GM21526 (cell line): ENCODE data around the gene PCCB.
"Not testable (repeated sequence)": the region's sequence is repeated elsewhere in the genome, so short reads cannot be mapped to it uniquely, and the experiment has no call there.

Experiments used
- ATAC-seq: cut with Tn5 transposase; IDR thresholded peaks from one replicate; pipeline ENCODE4 v1.9.1; 2021; ENCODE audit warnings: moderate library complexity; ENCODE audit not compliant: unreplicated experiment, low FRiP score

PCCB gene

GRCh38 chr3:136261826-136262225 lies 11.7 kb downstream of the PCCB start:
- ATAC-seq: no peak

GRCh38 chr3:136262559-136262958 lies 12.4 kb downstream of the PCCB start:
- ATAC-seq: no peak

GRCh38 chr3:136263251-136263650 lies 13.1 kb downstream of the PCCB start:
- no peak for ATAC-seq

GRCh38 chr3:136266468-136267125 lies 16.5 kb downstream of the PCCB start:
- not testable (repeated sequence) for ATAC-seq

- no peak for ATAC-seq
Observed at GRCh38 chr3:136267235-136267634, 17.1 kb downstream of the PCCB start.

GRCh38 chr3:136270179-136270578 lies 20.0 kb downstream of the PCCB start:
- ATAC-seq: no peak

- ATAC-seq: not testable (repeated sequence)
Observed at GRCh38 chr3:136271626-136272025, 21.5 kb downstream of the PCCB start.

- no peak for ATAC-seq
Observed at GRCh38 chr3:136276049-136276755, 26.1 kb downstream of the PCCB start.

- ATAC-seq: no peak
Observed at GRCh38 chr3:136277115-136277514, 27.0 kb downstream of the PCCB start.

- ATAC-seq: no peak
Observed at GRCh38 chr3:136277634-136278033, 27.5 kb downstream of the PCCB start.

- ATAC-seq: no peak
Observed at GRCh38 chr3:136279092-136279491, 29.0 kb downstream of the PCCB start.

- no peak for ATAC-seq
Observed at GRCh38 chr3:136280961-136281360, 30.8 kb downstream of the PCCB start.

GRCh38 chr3:136281966-136282520 lies 31.9 kb downstream of the PCCB start:
- ATAC-seq: no peak

- ATAC-seq: no peak
Observed at GRCh38 chr3:136283627-136284026, 33.5 kb downstream of the PCCB start.

- ATAC-seq: no peak
Observed at GRCh38 chr3:136291302-136291701, 41.2 kb downstream of the PCCB start.

- no peak for ATAC-seq
Observed at GRCh38 chr3:136292500-136292899, 42.4 kb downstream of the PCCB start.

GRCh38 chr3:136293279-136293678 lies 43.1 kb downstream of the PCCB start:
- ATAC-seq: no peak

- ATAC-seq: no peak
Observed at GRCh38 chr3:136294176-136294575, 44.0 kb downstream of the PCCB start.

GRCh38 chr3:136296960-136297359 lies 46.8 kb downstream of the PCCB start:
- ATAC-seq: no peak

- ATAC-seq: no peak
Observed at GRCh38 chr3:136297826-136298225, 47.7 kb downstream of the PCCB start.

- ATAC-seq: no peak
Observed at GRCh38 chr3:136300444-136300843, 50.3 kb downstream of the PCCB start.

- ATAC-seq: no peak
Observed at GRCh38 chr3:136305879-136306278, 55.7 kb downstream of the PCCB start.
